Neural progenitor cell (in vitro differentiated cells): ENCODE data around the gene FER.

Experiments
- CTCF ChIP-seq: fragments of 200-600 bp; sonication (generic); IDR thresholded peaks from 2 replicates; pipeline ENCODE4 v1.5.1; 2017; ENCODE audit warnings: antibody characterized with exemption, mild to moderate bottlenecking
- EZH2 ChIP-seq: fragments of 200-600 bp; sonication (generic); IDR thresholded peaks from 2 replicates; pipeline ENCODE4 v1.6.1; 2017; ENCODE audit warnings: antibody characterized with exemption, mild to moderate bottlenecking, moderate library complexity

GRCh38 chr5:109006129-109006528 is 258.4 kb downstream of the FER start:
- TF ChIP-seq CTCF (no peak), EZH2 (no peak)
